GM18505 (cell line): ENCODE data around the gene MATK.
"Not testable (repeated sequence)": the region's sequence is repeated elsewhere in the genome, so short reads cannot be mapped to it uniquely, and the experiment has no call there.

Source experiments
- ATAC-seq: cut with Tn5 transposase; IDR thresholded peaks from one replicate; pipeline ENCODE4 v1.9.1; 2021; ENCODE audit not compliant: unreplicated experiment
- POLR2A ChIP-seq: IDR thresholded peaks from 4 replicates; pipeline ENCODE4 v1.6.1; 2011; ENCODE audit warnings: borderline replicate concordance; ENCODE audit not compliant: insufficient read depth, insufficient read length; ENCODE audit errors: extremely low read depth

Gene MATK

DNA sequence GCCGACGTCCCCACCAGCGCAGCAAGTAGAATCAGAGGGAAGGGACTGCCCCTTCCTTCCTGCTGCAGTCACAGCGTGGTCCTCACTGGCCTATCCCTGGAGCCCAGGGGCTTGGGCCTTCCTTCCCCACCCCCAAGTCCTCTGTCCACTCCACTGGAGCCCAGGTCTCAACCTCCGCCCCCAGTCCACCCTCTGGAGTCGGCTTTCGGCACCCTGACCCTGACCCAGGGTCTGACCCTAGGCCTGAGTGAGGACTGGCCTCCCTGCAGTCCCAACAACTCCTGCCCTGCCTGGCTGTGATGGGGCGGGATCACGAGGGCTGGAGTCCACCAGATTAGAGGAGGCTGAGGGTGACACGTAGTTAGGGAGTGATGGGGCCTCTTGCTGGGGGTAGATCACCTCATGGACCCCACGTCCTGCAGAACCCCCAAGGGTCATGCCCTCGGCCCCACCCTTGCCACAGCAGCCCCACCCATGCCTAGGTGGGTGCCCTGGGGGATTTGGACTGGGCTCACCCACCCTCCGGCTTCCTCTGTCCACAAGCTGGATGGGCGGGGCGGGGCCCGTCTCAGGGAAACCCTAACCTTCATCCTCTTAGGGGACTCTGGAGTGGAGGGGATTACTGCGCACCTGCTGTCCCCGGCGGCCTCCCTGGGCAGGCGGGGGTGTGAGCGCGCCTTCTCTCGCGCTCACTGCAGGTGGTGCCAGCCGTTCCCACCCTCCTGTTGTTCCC lies 18.0 kb downstream of the MATK start:
- no peak for TF ChIP-seq POLR2A
- no peak for ATAC-seq

- TF ChIP-seq POLR2A, result no peak
- no peak for ATAC-seq
Observed at GRCh38 chr19:3767050-3767449, 19.1 kb downstream of the MATK start.

DNA sequence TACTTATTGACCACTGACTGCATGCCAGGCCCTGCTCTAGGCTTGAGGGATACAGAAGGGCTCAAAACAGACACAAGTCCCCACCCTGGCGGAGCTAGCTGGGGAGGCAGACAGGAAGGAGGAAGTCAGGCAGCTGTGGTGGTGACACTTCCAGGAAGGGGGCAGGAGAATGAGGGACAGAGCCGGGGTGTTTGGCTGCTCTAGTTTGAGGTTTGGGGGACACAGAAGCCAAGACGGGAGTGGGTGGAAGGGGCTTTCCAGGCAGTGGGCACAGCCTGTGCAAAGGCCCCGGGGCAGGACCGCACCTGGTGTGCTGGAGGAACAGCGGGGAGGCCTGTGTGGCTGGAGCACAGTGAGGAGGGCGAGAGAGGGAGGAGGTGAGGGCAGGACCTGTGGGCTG lies 19.7 kb downstream of the MATK start:
- no peak for ATAC-seq

DNA sequence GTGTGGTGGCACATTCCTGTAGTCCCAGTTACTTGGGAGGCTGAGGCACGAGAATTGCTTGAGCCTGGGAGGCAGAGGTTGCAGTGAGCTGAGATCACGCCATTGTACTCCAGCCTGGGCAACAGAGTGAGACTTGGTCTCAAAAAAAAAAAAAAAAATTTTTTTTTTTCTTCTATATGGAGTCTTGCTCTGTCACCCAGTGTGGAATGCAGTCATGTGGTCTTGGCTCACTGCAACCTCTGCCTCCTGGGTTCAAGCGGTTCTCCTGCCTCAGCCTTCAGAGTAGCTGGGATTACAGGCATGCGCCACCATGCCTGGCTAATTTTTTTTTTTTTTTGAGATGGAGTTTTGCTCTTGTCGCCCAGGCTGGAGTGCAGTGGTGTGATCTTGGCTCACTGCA lies 20.4 kb downstream of the MATK start:
- not testable (repeated sequence) for ATAC-seq

More for the DNA sequence above, 19.7 kb downstream of the MATK start:
- no peak for TF ChIP-seq POLR2A

- TF ChIP-seq POLR2A, result no peak
- no peak for ATAC-seq
Observed at GRCh38 chr19:3765121-3765520, 21.1 kb downstream of the MATK start.

GRCh38 chr19:3762501-3763459 lies 23.4 kb downstream of the MATK start, which contains the start of gene MRPL54:
Gene MRPL54, plus strand, starts transcription at chr19:3762682. Its CDS starts 19 bp downstream, at chr19:3762701.
- TF ChIP-seq POLR2A, result peak; percentile 94
- peak; percentile 71 for ATAC-seq

GRCh38 chr19:3762130-3762473 lies 24.1 kb downstream of the MATK start:
- no peak for ATAC-seq
- no peak for TF ChIP-seq POLR2A

GRCh38 chr19:3761382-3762129 lies 24.6 kb downstream of the MATK start, which contains the start of gene APBA3:
Gene APBA3, minus strand, starts transcription at chr19:3761692. Its CDS starts 1,428 bp downstream, at chr19:3760264.
- peak; percentile 89 for TF ChIP-seq POLR2A
- peak; percentile 58 for ATAC-seq

GRCh38 chr19:3760871-3761361 lies 25.3 kb downstream of the MATK start:
- no peak for TF ChIP-seq POLR2A
- ATAC-seq, result no peak

- no peak for ATAC-seq
- TF ChIP-seq POLR2A, result no peak
Observed at GRCh38 chr19:3759482-3760254, 26.5 kb downstream of the MATK start.

DNA sequence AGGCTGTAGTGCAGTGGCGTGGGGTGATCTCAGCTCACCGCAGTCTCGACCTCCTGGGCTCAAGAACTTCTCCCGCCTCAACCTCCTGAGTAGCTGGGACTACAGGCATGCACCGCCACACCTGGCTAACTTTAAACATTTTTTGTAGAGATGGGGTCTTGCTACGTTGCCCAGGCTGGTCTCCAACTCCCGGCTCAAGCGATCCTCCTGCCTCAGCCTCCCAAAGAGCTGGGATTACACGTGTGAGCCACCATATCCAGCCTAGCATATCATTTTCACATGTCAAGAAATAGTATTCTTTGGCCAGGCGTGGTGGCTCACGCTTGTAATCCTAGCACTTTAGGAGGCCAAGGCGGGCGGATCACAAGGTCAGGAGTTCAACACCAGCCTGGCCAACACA lies 27.9 kb downstream of the MATK start:
- not testable (repeated sequence) for ATAC-seq

DNA sequence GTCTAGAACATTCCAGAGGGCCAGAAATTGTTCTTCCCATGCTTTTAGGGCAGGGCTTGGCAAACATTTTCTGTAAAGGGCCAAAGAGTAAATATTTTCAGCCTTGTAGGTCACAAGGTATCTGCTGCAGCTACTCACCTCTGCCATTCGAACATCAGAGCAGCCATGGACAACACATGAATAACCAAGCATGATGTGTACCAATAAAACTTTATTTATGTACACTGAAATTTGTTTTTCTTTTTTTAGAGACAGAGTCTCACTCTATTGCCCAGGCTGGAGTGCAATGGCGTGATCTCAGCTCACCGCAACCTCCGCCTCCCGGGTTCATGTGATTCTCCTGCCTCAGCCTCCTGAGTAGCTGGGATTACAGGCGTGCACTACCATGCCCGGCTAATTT lies 28.5 kb downstream of the MATK start:
- not testable (repeated sequence) for ATAC-seq
